ENCODE data around the gene SMAD5. TPM values are rescaled to one million over a fixed set of nuclear protein-coding genes. Genes with fewer than 3 reads are reported as not detected.

Gene SMAD5
- total RNA-seq, 1 experiment from 2014 or later: 64.3 TPM

DNA sequence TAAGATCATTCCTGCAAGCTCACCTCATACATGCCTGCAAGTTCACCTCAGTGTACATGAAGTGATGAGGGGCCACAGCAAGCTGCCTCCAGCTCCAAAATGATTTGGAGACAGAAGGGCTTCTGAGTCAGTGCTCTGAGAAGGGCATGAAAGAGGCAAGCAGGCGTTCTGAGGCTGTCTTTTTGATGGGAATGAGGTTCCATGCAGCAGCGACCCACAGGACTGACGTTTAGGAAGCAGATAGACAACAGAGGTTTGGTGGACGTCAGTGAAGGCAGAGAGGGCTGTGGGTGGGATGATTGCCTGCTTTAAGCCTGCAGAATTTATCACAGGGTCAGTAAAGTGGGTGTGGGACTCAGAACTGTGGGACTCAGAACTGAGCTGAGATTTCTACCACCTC, 69.2 kb downstream of the SMAD5 start:
- no peaks in the 10 kb centered on the region for H3K9me3 ChIP-seq (ENCODE audit: control insufficient read depth in 1 of 2, insufficient read depth in 1 of 2, low read depth in 1 of 2, low read length in 2 of 2)
- ATAC-seq (no peak), DNase-seq (ENCODE audit: low read depth, low spot score) (no peak)
- H2AFZ ChIP-seq (ENCODE audit: low read depth, low read length, poor library complexity, severe bottlenecking): no peak overlapping the region
- H3K79me2 ChIP-seq (ENCODE audit: insufficient read depth, low read length): no peaks in the 10 kb centered on the region
- no peak overlapping the region for H3K4me3 ChIP-seq (replicated peaks in 1 of 2; ENCODE audit: low read depth in 1 of 2, low read length in 2 of 2)
- no peak overlapping the region for H3K4me2 ChIP-seq (ENCODE audit: low read length)
- no peak overlapping the region for H3K9ac ChIP-seq (ENCODE audit: low read length)
- no TSS peak for BruUV-seq (replicated peaks)
- H4K20me1 ChIP-seq (ENCODE audit: insufficient read depth): no peaks in the 10 kb centered on the region
- ChIA-PET RAD21 (ENCODE audit: low non-redundant PET in 1 of 2, low total read pairs in 2 of 2, uncharacterized antibody in 2 of 2, unreplicated experiment in 2 of 2) (no interaction called here), CTCF (no interaction called here), POLR2A (no interaction called here)
- peaks cover 0 to 10% of the 10 kb centered on the region in 2 experiments; a peak in 2 of 4 replicates for H3K4me1 ChIP-seq (ENCODE audit: control insufficient read depth in 1 of 2, insufficient read depth in 2 of 2, low read length in 2 of 2)
- no peak overlapping the region for H3K27ac ChIP-seq (ENCODE audit: low read depth, low read length)
- no peaks in the 10 kb centered on the region for H3K27me3 ChIP-seq (ENCODE audit: insufficient read depth, low read length)
- no peaks in the 10 kb centered on the region for H3K36me3 ChIP-seq (ENCODE audit: control insufficient read depth in 1 of 2, insufficient read depth in 2 of 2, low read length in 2 of 2)
- no peaks in the 10 kb centered on the region for H3K9me2 ChIP-seq (ENCODE audit: insufficient read depth)
- intact Hi-C loops (cut with micrococcal nuclease): no loop called here
- no peak for TF ChIP-seq SIN3A (IDR thresholded peaks at IDR 0.05; ENCODE audit: low read depth)
- TF ChIP-seq CEBPB (IDR thresholded peaks at IDR 0.05; ENCODE audit: low read depth): no peak

- POLR2A ChIA-PET: no interaction called here
- Histone ChIP-seq H3K27me3 (ENCODE audit: insufficient read depth, low read length) (no peaks in the 10 kb centered on the region), H3K9me2 (ENCODE audit: insufficient read depth) (no peaks in the 10 kb centered on the region), H3K9ac (ENCODE audit: low read length) (no peak overlapping the region), H4K20me1 (ENCODE audit: insufficient read depth) (no peaks in the 10 kb centered on the region), H3K4me3 (replicated peaks in 1 of 2; ENCODE audit: low read depth in 1 of 2, low read length in 2 of 2) (no peak overlapping the region), H3K79me2 (ENCODE audit: insufficient read depth, low read length) (no peaks in the 10 kb centered on the region), H3K9me3 (ENCODE audit: control insufficient read depth in 1 of 2, insufficient read depth in 1 of 2, low read depth in 1 of 2, low read length in 2 of 2) (no peaks in the 10 kb centered on the region), H3K4me1 (ENCODE audit: control insufficient read depth in 1 of 2, insufficient read depth in 2 of 2, low read length in 2 of 2) (peaks cover 0 to 3% of the 10 kb centered on the region in 2 experiments; a peak in 2 of 4 replicates), H3K4me2 (ENCODE audit: low read length) (no peak overlapping the region), H3K36me3 (ENCODE audit: control insufficient read depth in 1 of 2, insufficient read depth in 2 of 2, low read length in 2 of 2) (no peaks in the 10 kb centered on the region), H3K27ac (ENCODE audit: low read depth, low read length) (no peak overlapping the region), H2AFZ (ENCODE audit: low read depth, low read length, poor library complexity, severe bottlenecking) (no peak overlapping the region)
- intact Hi-C loops (cut with micrococcal nuclease): no loop called here
- RAD21 ChIA-PET (ENCODE audit: low non-redundant PET in 1 of 2, low total read pairs in 2 of 2, uncharacterized antibody in 2 of 2, unreplicated experiment in 2 of 2): no interaction called here
- TF ChIP-seq, protein P1, sequence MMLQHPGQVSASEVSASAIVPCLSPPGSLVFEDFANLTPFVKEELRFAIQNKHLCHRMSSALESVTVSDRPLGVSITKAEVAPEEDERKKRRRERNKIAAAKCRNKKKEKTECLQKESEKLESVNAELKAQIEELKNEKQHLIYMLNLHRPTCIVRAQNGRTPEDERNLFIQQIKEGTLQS (IDR thresholded peaks at IDR 0.05): no peak
- DNase-seq (ENCODE audit: low read depth, low spot score): no peak
- BruUV-seq (replicated peaks): no TSS peak
- CTCF ChIA-PET: no interaction called here
- ATAC-seq: no peak
These were observed 70.0 kb downstream of the SMAD5 start for GRCh38 chr5:136202469-136203205.
